Measurements from ENCODE around the gene BABAM2.

Gene BABAM2

GRCh38 chr2:28349546-28350165 lies 459.1 kb downstream of the BABAM2 start:
- TF ChIP-seq FOXM1 (IDR thresholded peaks at IDR 0.05; ENCODE audit: borderline replicate concordance) (no peak), BHLHE40 (IDR thresholded peaks at IDR 0.05; ENCODE audit: borderline replicate concordance) (no peak), L3MBTL2 (conservative IDR thresholded peaks at IDR 0.05) (no peak), TARDBP (IDR thresholded peaks at IDR 0.05) (no peak), ELF4 (IDR thresholded peaks at IDR 0.05) (no peak), HDGF (IDR thresholded peaks at IDR 0.05; ENCODE audit: borderline replicate concordance) (no peak), CTBP1 (IDR thresholded peaks at IDR 0.05; ENCODE audit: borderline replicate concordance) (no peak), FOXA1 (IDR thresholded peaks at IDR 0.05) (no peak), FOXK2 (IDR thresholded peaks at IDR 0.05) (no peak), NFRKB (IDR thresholded peaks at IDR 0.05) (no peak), ZNF384 (IDR thresholded peaks at IDR 0.05) (no peak), SP1 (IDR thresholded peaks at IDR 0.05) (no peak), ARNT (IDR thresholded peaks at IDR 0.05) (no peak), SUZ12 (IDR thresholded peaks at IDR 0.05) (no peak), PKNOX1 (IDR thresholded peaks at IDR 0.05) (no peak), LEF1 (IDR thresholded peaks at IDR 0.05; ENCODE audit: borderline replicate concordance) (no peak)
- no peak for DNase-seq (ENCODE audit: extremely low spot score)
- ChIA-PET CTCF (no interaction called here), POLR2A (no interaction called here)

GRCh38 chr2:28350196-28350595 lies 459.7 kb downstream of the BABAM2 start:
- no peak for TF ChIP-seq NFRKB (IDR thresholded peaks at IDR 0.05)
- TF ChIP-seq ZNF384 (IDR thresholded peaks at IDR 0.05): no peak
- no peak for TF ChIP-seq SP1 (IDR thresholded peaks at IDR 0.05)
- no peak for TF ChIP-seq CTBP1 (IDR thresholded peaks at IDR 0.05; ENCODE audit: borderline replicate concordance)
- no peak for TF ChIP-seq TARDBP (IDR thresholded peaks at IDR 0.05)
- no peak for TF ChIP-seq L3MBTL2 (conservative IDR thresholded peaks at IDR 0.05)
- no peak for TF ChIP-seq ARNT (IDR thresholded peaks at IDR 0.05)
- no peak for TF ChIP-seq FOXK2 (IDR thresholded peaks at IDR 0.05)
- DNase-seq (ENCODE audit: extremely low spot score): no peak
- POLR2A ChIA-PET: no interaction called here
- CTCF ChIA-PET: no interaction called here

- ChIA-PET CTCF (no interaction called here), POLR2A (no interaction called here)
- no peak for TF ChIP-seq L3MBTL2 (conservative IDR thresholded peaks at IDR 0.05)
- TF ChIP-seq TARDBP (IDR thresholded peaks at IDR 0.05): no peak
- no peak for TF ChIP-seq FOXK2 (IDR thresholded peaks at IDR 0.05)
- TF ChIP-seq CTBP1 (IDR thresholded peaks at IDR 0.05; ENCODE audit: borderline replicate concordance): no peak
- no peak for TF ChIP-seq ELF4 (IDR thresholded peaks at IDR 0.05)
- TF ChIP-seq LEF1 (IDR thresholded peaks at IDR 0.05; ENCODE audit: borderline replicate concordance): no peak
- no peak for TF ChIP-seq SP1 (IDR thresholded peaks at IDR 0.05)
- no peak for TF ChIP-seq SUZ12 (IDR thresholded peaks at IDR 0.05)
- TF ChIP-seq FOXA1 (IDR thresholded peaks at IDR 0.05): no peak
- no peak for TF ChIP-seq ZNF384 (IDR thresholded peaks at IDR 0.05)
- TF ChIP-seq PKNOX1 (IDR thresholded peaks at IDR 0.05): no peak
- DNase-seq (ENCODE audit: extremely low spot score): no peak
Measured at GRCh38 chr2:28350791-28351285, 460.3 kb downstream of the BABAM2 start.

- TF ChIP-seq TARDBP (IDR thresholded peaks at IDR 0.05) (no peak), L3MBTL2 (conservative IDR thresholded peaks at IDR 0.05) (no peak), FOXK2 (IDR thresholded peaks at IDR 0.05) (no peak), ELF4 (IDR thresholded peaks at IDR 0.05) (no peak), BHLHE40 (IDR thresholded peaks at IDR 0.05; ENCODE audit: borderline replicate concordance) (no peak), SP1 (IDR thresholded peaks at IDR 0.05) (no peak), PKNOX1 (IDR thresholded peaks at IDR 0.05) (no peak), NFRKB (IDR thresholded peaks at IDR 0.05) (no peak), ZNF384 (IDR thresholded peaks at IDR 0.05) (no peak), ARNT (IDR thresholded peaks at IDR 0.05) (no peak), LEF1 (IDR thresholded peaks at IDR 0.05; ENCODE audit: borderline replicate concordance) (no peak), CTBP1 (IDR thresholded peaks at IDR 0.05; ENCODE audit: borderline replicate concordance) (no peak), FOXM1 (IDR thresholded peaks at IDR 0.05; ENCODE audit: borderline replicate concordance) (no peak), FOXA1 (IDR thresholded peaks at IDR 0.05) (no peak), HDGF (IDR thresholded peaks at IDR 0.05; ENCODE audit: borderline replicate concordance) (no peak), SUZ12 (IDR thresholded peaks at IDR 0.05) (no peak)
- ChIA-PET POLR2A (no interaction called here), CTCF (no interaction called here)
- no peak for DNase-seq (ENCODE audit: extremely low spot score)
Measured at GRCh38 chr2:28351621-28352020, 461.1 kb downstream of the BABAM2 start.

GRCh38 chr2:28352104-28352503 lies 461.6 kb downstream of the BABAM2 start:
- ChIA-PET POLR2A (no interaction called here), CTCF (no interaction called here)
- no peak for DNase-seq (ENCODE audit: extremely low spot score)
- TF ChIP-seq BHLHE40 (IDR thresholded peaks at IDR 0.05; ENCODE audit: borderline replicate concordance): no peak
- no peak for TF ChIP-seq L3MBTL2 (conservative IDR thresholded peaks at IDR 0.05)
- TF ChIP-seq HDGF (IDR thresholded peaks at IDR 0.05; ENCODE audit: borderline replicate concordance): no peak
- no peak for TF ChIP-seq FOXK2 (IDR thresholded peaks at IDR 0.05)
- no peak for TF ChIP-seq PKNOX1 (IDR thresholded peaks at IDR 0.05)
- no peak for TF ChIP-seq SP1 (IDR thresholded peaks at IDR 0.05)
- TF ChIP-seq ELF4 (IDR thresholded peaks at IDR 0.05): no peak
- no peak for TF ChIP-seq FOXM1 (IDR thresholded peaks at IDR 0.05; ENCODE audit: borderline replicate concordance)
- TF ChIP-seq SUZ12 (IDR thresholded peaks at IDR 0.05): no peak
- no peak for TF ChIP-seq ZNF384 (IDR thresholded peaks at IDR 0.05)
- TF ChIP-seq LEF1 (IDR thresholded peaks at IDR 0.05; ENCODE audit: borderline replicate concordance): no peak
- no peak for TF ChIP-seq CTBP1 (IDR thresholded peaks at IDR 0.05; ENCODE audit: borderline replicate concordance)
- TF ChIP-seq FOXA1 (IDR thresholded peaks at IDR 0.05): no peak
- no peak for TF ChIP-seq NFRKB (IDR thresholded peaks at IDR 0.05)
- no peak for TF ChIP-seq TARDBP (IDR thresholded peaks at IDR 0.05)
- no peak for TF ChIP-seq ARNT (IDR thresholded peaks at IDR 0.05)

Data from HEK293T (cell line).